IPS-15b (cell line): ENCODE results near the gene GCLM.

Experiments
- H3K27me3 ChIP-seq: one replicate; pipeline ENCODE4 v1.6.1; 2013; ENCODE audit warnings: low read length; ENCODE audit not compliant: control insufficient read depth, insufficient read depth
- H3K36me3 ChIP-seq: one replicate; pipeline ENCODE4 v1.6.1; 2013; ENCODE audit warnings: low read length; ENCODE audit not compliant: control insufficient read depth, insufficient read depth
- H3K4me1 ChIP-seq: one replicate; pipeline ENCODE4 v1.6.1; 2013; ENCODE audit warnings: mild to moderate bottlenecking, low read length; ENCODE audit not compliant: control insufficient read depth, insufficient read depth
- H3K4me3 ChIP-seq: one replicate; pipeline ENCODE4 v1.5.1; 2013; ENCODE audit warnings: low read depth, low read length
- H3K9ac ChIP-seq: one replicate; pipeline ENCODE4 v1.6.1; 2013; ENCODE audit warnings: low read depth, mild to moderate bottlenecking, low read length
- H3K9me3 ChIP-seq: one replicate; pipeline ENCODE4 v1.6.1; 2013; ENCODE audit warnings: mild to moderate bottlenecking, low read length; ENCODE audit not compliant: control insufficient read depth, insufficient read depth

The GCLM gene

DNA sequence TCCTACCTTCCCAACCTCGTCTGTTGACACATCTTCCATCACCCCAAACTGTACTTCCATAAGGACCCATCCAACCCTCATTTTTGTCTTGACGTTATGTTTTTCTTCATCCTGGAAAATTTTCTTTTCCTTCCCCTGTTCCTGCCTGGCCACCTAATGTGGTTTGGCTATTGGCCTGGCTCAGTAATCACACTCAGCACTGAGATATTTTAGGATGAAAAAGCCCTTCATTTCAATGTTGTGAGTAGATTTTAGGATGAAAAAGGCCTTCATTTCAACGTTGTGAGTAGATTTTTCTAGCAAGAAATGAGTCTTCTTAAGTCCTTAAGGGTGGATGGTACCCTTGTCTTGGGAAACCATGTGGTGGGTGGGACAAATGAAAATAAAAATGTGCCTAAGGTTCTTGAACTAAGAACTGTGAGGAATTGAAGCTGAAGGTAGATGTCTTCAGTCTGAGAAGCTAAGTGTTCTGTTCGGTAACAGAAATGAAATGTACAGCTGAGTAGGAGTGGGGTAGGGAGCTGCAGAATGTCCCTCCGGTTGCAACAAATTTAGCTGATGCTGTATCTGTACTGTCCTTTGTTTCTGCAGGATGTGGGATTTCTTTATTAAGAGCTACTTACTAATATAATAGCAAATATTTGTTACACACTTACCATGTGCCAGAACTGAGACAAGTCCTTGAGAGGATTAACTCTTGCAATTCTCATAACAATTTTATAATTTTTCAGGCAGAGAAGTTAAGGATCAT lies 66.3 kb downstream of the GCLM start:
- no peaks in the 10 kb centered on the region for H3K4me1 ChIP-seq
- H3K9me3 ChIP-seq = no peaks in the 10 kb centered on the region
- H3K9ac ChIP-seq = no peak overlapping the region
- no peaks in the 10 kb centered on the region for H3K27me3 ChIP-seq
- H3K36me3 ChIP-seq = no peaks in the 10 kb centered on the region
- H3K4me3 ChIP-seq = no peak overlapping the region

DNA sequence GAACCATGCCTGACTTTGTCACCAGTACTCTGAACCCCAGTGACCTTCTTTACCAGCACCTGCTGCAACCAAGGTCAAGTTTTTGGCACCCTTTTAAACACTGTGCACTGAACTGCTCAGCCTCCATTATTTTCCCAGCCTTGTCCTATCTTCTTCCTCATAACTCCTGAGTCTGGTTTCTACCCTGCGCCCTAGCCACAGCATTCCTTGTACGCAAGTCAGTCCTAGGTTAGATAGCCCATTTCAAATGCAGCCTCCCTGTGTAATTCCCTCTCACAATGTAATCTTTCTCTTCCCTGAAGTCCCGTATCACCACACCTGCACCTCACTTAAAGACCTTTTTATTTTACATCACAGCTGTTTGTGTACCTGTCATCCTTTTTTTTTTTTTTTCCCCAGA lies 67.5 kb downstream of the GCLM start:
- Histone ChIP-seq H3K9ac (no peak overlapping the region), H3K4me1 (no peaks in the 10 kb centered on the region), H3K36me3 (no peaks in the 10 kb centered on the region), H3K9me3 (no peaks in the 10 kb centered on the region), H3K4me3 (no peak overlapping the region), H3K27me3 (no peaks in the 10 kb centered on the region)

DNA sequence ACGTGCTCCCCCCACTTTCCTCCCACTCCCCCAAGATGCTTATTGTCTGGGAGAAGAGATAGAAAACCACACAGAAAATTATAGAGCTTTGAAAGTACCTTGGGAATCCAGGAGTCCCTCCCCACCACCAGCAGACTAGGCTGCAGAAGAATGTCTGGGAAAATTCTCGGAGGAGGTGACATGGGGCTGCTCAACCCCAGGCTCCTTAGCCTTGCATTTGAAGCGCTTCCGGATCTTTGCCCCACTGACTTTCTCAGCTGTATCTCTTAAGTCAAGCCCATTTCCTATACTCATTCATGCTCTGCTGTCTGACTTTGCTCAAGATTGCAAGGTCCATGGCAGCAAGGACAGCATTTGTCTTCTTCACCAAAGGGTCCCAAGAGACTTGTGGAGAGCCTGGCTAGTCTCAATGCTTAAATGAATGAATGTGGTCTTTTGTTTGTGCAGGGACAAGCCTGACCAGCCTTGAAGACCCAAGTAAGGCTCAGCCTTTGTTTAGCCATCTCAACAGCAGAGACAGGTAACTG lies 68.2 kb downstream of the GCLM start:
- no peak overlapping the region for H3K9ac ChIP-seq
- no peaks in the 10 kb centered on the region for H3K27me3 ChIP-seq
- no peaks in the 10 kb centered on the region for H3K9me3 ChIP-seq
- no peaks in the 10 kb centered on the region for H3K4me1 ChIP-seq
- H3K4me3 ChIP-seq = no peak overlapping the region
- H3K36me3 ChIP-seq = no peaks in the 10 kb centered on the region

DNA sequence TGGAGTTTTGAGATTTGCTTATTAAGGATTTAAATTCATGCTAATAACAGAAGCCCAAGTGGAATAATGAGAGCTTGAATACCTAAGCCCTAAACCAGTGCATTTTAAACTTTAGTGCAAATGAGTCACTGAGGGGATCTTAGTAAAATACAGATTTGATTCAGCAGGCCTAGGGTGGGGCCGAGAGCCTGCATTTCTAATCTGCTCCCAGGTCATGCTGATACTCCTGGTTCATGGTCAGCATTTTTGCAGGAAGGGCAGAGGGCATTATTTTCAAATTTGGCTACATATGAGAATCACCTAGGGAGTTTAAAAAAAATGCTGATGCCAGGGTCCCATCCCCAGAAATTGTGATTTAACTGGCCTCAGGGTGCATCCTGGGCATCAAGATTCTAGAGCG lies 69.5 kb downstream of the GCLM start:
- no peak overlapping the region for H3K4me3 ChIP-seq
- H3K9ac ChIP-seq = no peak overlapping the region
- H3K9me3 ChIP-seq = no peaks in the 10 kb centered on the region
- H3K4me1 ChIP-seq = no peaks in the 10 kb centered on the region
- H3K36me3 ChIP-seq = no peaks in the 10 kb centered on the region
- no peaks in the 10 kb centered on the region for H3K27me3 ChIP-seq

DNA sequence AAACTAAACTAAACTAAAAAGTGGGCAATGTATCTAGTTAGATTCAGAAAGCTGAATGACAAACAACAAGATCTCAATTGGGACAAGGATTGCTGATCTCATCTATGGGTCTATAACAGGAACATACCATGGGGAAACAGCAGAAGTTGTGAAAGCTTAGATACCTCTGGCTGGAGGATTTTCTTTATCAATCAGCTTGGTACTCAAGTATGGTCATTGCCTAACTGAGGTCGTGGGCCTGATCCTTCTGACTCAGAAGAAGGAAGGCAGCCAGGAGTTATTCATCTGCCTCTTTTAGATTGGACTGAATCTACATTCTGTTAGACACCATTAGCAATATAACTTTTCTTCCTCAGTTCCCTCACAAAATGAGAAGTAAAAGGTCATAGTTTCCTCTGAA lies 69.9 kb downstream of the GCLM start:
- Histone ChIP-seq H3K4me3 (no peak overlapping the region), H3K4me1 (no peaks in the 10 kb centered on the region), H3K27me3 (no peaks in the 10 kb centered on the region), H3K9me3 (no peaks in the 10 kb centered on the region), H3K9ac (no peak overlapping the region), H3K36me3 (no peaks in the 10 kb centered on the region)

DNA sequence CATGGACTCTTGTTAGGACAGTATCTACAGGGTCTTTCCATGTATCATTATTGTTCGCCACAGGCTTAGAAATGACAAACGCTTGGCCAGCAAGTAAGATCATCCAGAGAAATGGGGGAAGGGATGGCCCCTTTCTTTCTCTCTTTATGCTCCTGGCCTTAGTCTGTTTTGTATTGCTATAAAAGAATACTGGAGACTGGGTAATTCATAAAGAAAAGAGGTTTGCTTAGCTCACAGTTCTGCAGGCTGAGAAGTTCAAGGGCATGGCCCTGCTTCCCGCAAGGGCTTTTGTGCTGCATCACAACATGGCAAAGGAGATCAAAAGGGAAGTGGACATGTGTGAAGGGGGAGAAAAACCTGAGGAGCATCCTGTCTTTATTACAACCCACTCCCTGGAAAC lies 71.3 kb downstream of the GCLM start:
- no peaks in the 10 kb centered on the region for H3K27me3 ChIP-seq

More for the DNA sequence above, 71.3 kb downstream of the GCLM start:
- no peaks in the 10 kb centered on the region for H3K36me3 ChIP-seq
- no peaks in the 10 kb centered on the region for H3K9me3 ChIP-seq
- no peak overlapping the region for H3K4me3 ChIP-seq
- H3K4me1 ChIP-seq = no peaks in the 10 kb centered on the region
- no peak overlapping the region for H3K9ac ChIP-seq
